Left colon (tissue), 2 donors: ENCODE data around the gene ST6GALNAC1. TPM values are rescaled to one million over a fixed set of nuclear protein-coding genes. Genes with fewer than 3 reads are reported as not detected.

ENCODE experiments used
- ATAC-seq: fragments of 200-7000 bp; cut with Tn5 transposase; one replicate; pipeline ENCODE4 v1.9.1; 2020; ENCODE audit warnings: mild to moderate bottlenecking, moderate library complexity
- DNase-seq, 2 donors: peaks; one replicate each; pipeline ENCODE4 v3.0.0-alpha.2; 2020
- intact Hi-C, 2 donors: fragments of 100-400 bp; cut with DNase I in 1 of 2; cut with micrococcal nuclease in 1 of 2; formaldehyde crosslinking; loops; one replicate each; pipeline versions ENCODE4 v1.11.2 to v1.14.0; 2022; cut with DNase I, micrococcal nuclease
- total RNA-seq, 2 donors: library from RNA; stranded (reverse); fragmentation: NEBNext Ultra II Directional; extraction: Animal tissue kit (Norgen Biotek cat#: 25700); gene quantifications; one replicate each; pipeline ENCODE4 v1.2.1, GENCODE V29; 2021
- donor health status: DM: no; HTN: no; CAD: no.
- donor health status: DM: yes; HTN: yes; CAD: no.

ST6GALNAC1 gene
- total RNA-seq, 2 donors from 2014 or later = 322 to 434 TPM

GRCh38 chr17:76594690-76595089, 48.9 kb downstream of the ST6GALNAC1 start:
- intact Hi-C loops = no loop called here
- no peak for DNase-seq
- ATAC-seq = no peak

GRCh38 chr17:76593959-76594358, 49.6 kb downstream of the ST6GALNAC1 start:
- intact Hi-C loops = no loop called here
- no peak for DNase-seq
- ATAC-seq = no peak

GRCh38 chr17:76593384-76593826, 50.2 kb downstream of the ST6GALNAC1 start:
- intact Hi-C loops = no loop called here
- DNase-seq = no peak
- ATAC-seq = no peak

- intact Hi-C loops = no loop called here
- ATAC-seq (no peak), DNase-seq (no peak)
Observed at GRCh38 chr17:76588182-76588581, 55.4 kb downstream of the ST6GALNAC1 start.

GRCh38 chr17:76586741-76587487, 56.6 kb downstream of the ST6GALNAC1 start:
- DNase-seq = no peak
- intact Hi-C loops = no loop called here
- no peak for ATAC-seq

- intact Hi-C loops = no loop called here
- ATAC-seq = peak; percentile 91
Observed at GRCh38 chr17:76585649-76586593, 57.6 kb downstream of the ST6GALNAC1 start, which contains the start of gene ST6GALNAC2. TSS of gene ST6GALNAC2 (minus strand) at chr17:76585860. CDS start at chr17:76585808, 52 bp downstream.

GRCh38 chr17:76585033-76585648, 58.4 kb downstream of the ST6GALNAC1 start:
- peak; percentile 53 for ATAC-seq
- peak in 1 of 2 donors; percentile 49 for DNase-seq
- intact Hi-C loops = no loop called here

More at GRCh38 chr17:76585649-76586593, 57.6 kb downstream of the ST6GALNAC1 start, which contains the start of gene ST6GALNAC2:
- DNase-seq = peak; percentile 70 to 73

GRCh38 chr17:76584427-76585032, 59.0 kb downstream of the ST6GALNAC1 start:
- ATAC-seq = no peak
- intact Hi-C loops = no loop called here
- no peak for DNase-seq

- DNase-seq = no peak
- intact Hi-C loops = no loop called here
- no peak for ATAC-seq
Observed at GRCh38 chr17:76582660-76583059, 60.9 kb downstream of the ST6GALNAC1 start.

- intact Hi-C loops = no loop called here
- DNase-seq = no peak
- ATAC-seq = no peak
Observed at GRCh38 chr17:76581515-76581914, 62.0 kb downstream of the ST6GALNAC1 start.

- ATAC-seq (no peak), DNase-seq (no peak)
- intact Hi-C loops = no loop called here
Observed at GRCh38 chr17:76579281-76579680, 64.3 kb downstream of the ST6GALNAC1 start.

- peak; percentile 96 for ATAC-seq
- no peak for DNase-seq
- intact Hi-C loops = no loop called here
Observed at GRCh38 chr17:76578376-76578775, 65.2 kb downstream of the ST6GALNAC1 start.

GRCh38 chr17:76577876-76578275, 65.7 kb downstream of the ST6GALNAC1 start:
- DNase-seq (no peak), ATAC-seq (no peak)
- intact Hi-C loops = no loop called here

GRCh38 chr17:76576189-76576588, 67.4 kb downstream of the ST6GALNAC1 start:
- DNase-seq (no peak), ATAC-seq (no peak)
- intact Hi-C loops = no loop called here

- DNase-seq = no peak
Observed at GRCh38 chr17:76575570-76575969, 68.0 kb downstream of the ST6GALNAC1 start.

More at GRCh38 chr17:76575570-76575969, 68.0 kb downstream of the ST6GALNAC1 start:
- intact Hi-C loops = no loop called here
- ATAC-seq = no peak
